ENCODE data around the gene PBLD.
A peak's percentile ranks its signal among the peaks of the same experiment; 100 is the strongest.
"Not testable (repeated sequence)": the region's sequence is repeated elsewhere in the genome, so short reads cannot be mapped to it uniquely, and the experiment has no call there.

PBLD gene

DNA sequence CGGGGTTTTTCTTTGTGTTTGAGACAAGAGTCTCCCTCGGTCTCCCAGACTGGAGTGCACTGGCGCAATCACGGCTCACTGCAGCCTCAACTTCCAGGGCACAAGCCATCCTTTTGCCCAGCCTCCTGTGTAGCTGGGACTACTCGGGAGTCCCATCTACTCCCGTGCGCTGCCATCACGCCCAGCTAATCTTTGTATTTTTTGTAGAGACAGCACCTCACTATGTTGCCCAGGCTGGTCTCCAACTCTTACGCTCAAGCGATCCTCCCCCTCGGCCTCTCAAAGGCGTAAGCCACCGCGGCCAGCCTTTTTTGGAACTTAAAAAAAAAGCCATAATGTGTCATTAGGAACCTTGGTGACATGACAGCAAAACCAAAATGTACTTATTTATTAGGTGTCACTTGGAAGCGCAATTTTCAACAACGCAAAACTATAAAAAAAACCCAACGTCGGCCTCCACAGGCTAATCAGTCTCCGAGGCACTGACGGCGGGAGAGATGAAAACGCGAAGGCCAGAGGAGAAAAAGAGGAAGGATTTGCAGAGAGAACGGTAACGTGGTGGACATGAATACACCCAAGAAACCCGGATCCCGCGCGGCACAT is 1.8 kb downstream of the PBLD start:
- peak in 2 of 3 experiments; percentile 1 to 14 for DNase-seq (ENCODE audit: low read depth in 3 of 3)

DNA sequence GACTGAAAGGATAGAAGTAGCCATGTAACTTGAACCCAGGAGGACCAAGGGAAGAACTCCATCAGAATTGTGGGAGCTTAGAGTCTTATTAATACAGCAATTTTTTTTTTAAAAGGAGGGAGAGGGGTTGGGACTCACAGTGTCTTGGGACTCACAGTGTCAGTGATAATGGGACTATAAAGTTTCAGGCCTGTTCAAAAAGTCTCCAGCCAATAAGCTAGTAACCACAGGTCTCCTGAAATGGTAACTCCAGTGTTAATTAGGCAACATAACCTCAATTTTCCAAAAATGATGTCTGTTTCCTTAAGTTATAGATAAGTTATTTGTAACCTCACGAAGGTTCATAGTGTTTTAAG is 3.2 kb downstream of the PBLD start:
- no peak for DNase-seq (ENCODE audit: low read depth in 3 of 3)

DNA sequence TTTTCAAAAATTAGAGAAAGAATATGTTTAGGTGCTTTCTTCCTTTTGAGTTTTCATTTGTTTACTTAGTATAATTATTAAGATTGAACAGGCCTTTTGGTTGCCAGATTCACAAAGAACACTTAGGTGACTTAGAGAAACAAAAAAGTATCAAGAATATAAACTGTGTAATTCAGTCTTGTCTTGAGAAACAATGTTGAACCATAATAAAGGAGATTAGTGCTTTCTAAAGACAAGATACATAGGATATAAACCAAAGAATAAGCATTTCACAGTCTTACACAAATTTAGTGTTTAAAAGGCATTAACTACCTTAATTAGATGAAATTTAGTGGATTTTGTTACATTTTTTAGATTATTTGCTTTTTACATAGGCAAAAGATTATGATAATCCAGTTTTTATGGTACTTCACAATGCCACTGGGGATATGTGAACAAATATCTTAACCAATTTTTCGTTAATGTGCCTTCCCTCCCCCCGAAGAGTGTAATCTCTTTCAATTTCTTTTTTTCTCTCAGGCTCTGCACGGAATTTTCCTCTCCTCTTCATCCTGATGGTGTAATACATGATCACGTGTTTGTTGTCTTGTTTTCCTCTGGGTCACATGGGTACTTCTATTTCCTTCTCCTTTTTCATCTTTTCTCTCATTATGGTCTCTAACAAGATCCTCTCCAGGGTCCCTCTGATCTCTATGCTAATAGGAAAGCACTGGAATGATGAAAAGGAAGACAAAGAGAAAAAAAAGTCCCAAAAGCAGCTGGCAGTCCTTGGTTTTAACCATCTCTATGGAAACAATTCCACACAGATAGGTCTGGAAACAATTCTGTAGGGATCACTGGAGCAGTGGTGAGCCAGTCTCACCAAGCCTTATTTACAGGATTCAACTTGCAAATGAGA is 4.6 kb downstream of the PBLD start:
- no peak for DNase-seq (ENCODE audit: low read depth in 3 of 3)

DNA sequence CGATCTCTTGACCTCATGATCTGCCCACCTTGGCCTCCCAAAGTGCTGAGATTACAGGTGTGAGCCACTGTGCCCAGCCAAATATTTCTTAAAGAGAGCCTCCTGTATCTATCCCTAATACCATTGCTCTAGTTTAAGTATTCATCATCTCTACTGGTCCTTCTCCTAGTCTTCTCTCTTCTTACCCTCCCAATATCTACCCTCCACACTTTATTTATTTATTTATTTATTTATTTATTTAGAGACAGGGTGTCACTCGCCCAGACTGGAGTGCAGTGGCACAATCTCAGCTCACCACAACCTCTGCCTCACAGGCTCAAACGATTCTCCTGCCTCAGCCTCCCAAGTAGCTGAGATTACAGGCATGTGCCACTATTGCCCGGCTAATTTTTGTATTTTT is 8.3 kb downstream of the PBLD start:
- not testable (repeated sequence) for DNase-seq (ENCODE audit: low read depth in 3 of 3)

DNA sequence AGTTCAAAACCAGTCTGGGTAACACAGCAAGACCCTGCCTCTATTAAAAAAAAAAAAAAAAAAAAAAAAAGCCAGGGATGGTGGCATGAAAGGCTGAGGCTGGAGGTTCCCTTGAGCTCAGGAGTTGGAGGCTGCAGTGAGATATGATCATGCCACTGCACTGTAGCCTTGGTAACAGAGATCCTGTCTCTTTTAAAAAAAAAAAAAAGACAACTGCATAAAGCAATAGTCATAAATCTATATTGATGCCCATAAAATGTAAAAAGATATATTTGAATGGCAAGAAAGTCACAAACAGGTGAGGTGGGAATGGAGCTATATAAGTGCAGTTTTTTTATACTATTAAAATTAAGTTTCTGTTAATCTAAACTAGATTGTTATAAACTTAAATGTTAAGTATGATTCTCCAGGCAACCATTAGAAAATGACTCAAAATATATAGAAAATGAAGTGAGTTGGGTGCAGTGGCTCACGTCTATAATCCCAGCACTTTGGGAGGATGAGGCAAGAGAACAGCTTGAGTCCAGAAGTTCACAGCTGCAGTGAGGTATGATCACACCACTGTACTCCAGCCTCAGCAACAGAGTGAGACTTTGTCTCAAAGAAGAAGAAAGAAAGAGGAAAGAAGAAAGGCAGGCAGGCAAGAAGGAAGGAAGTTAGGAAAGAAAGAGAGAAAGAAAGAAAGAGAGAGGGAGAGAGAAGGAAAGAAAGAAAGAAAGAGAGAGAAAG is 14.2 kb downstream of the PBLD start:
- no peak for DNase-seq (ENCODE audit: low read depth in 3 of 3)

DNA sequence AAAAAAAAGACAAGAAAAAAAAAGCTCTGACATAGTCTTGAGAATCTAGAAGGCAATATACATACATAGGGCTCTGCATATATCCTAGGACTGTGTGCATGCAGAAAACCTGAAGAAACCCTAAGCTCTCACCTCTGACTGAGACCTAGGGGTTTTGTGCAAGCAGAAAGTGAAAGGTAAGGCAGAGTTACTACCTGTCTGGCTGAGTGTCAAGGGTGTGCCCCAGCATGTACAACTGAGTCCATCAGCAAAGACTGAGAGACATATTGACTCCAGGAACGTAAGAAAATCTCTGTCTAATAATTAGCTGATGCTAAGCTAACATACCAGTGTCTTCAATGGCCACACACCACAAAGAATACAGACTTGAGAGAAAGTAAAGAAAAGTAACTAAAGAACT is 17.1 kb downstream of the PBLD start:
- DNase-seq (ENCODE audit: low read depth in 3 of 3), result no peak

DNA sequence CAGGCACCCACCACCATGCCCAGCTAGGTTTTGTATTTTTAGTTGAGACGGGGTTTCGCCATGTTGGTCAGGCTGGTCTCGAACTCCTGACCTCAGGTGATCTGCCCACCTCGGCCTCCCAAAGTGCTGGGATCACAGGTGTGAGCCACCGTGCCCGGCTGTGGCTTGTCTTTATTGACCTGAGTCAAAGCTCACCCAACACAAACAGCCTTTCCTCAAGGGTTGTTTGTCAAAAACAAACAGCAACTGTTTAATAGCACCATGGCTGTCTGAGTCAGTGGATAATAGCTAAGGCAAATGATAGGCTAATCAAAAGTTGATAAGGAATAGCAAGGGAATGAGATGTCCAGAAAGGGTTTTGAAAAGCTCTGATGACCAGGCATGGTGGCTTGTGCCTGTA is 17.8 kb downstream of the PBLD start:
- not testable (repeated sequence) for DNase-seq (ENCODE audit: low read depth in 3 of 3)

DNA sequence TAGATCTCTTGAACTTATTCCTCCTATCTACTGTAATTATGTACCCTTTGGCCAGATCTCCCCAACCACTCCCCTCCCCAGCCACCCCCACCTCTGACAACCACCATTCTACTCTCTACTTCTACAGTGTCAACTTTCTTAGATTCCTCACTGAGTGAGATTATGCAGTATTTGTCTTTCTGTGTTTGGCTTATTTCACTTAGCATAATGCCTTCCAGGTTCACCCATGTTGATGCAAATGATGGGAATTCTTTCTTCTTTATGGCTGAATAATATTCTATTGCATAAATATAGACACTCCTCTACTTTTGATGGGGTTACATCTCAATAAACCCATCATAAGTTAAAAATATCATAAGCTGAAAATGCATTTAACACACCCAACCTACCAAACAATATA is 22.2 kb downstream of the PBLD start:
- no peak for DNase-seq (ENCODE audit: low read depth in 3 of 3)

DNA sequence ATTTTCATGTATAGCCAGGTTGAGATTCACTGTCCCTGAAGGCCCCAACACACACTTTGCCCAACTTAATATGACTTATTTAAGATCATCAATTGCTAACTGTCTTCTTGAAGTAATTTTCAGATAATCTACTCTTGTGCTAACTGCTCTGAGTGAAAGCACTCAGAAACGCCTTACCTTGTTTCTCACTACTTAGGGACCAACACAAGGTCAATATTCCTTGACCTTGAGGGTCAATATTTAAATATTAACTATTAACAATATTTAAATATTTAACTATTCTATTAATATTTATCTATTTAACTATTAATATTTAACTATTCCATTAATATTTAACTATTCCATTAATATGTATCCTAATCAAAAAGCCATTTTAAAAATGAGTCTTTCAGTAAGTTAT is 26.9 kb downstream of the PBLD start:
- DNase-seq (ENCODE audit: low read depth in 3 of 3), result no peak

DNA sequence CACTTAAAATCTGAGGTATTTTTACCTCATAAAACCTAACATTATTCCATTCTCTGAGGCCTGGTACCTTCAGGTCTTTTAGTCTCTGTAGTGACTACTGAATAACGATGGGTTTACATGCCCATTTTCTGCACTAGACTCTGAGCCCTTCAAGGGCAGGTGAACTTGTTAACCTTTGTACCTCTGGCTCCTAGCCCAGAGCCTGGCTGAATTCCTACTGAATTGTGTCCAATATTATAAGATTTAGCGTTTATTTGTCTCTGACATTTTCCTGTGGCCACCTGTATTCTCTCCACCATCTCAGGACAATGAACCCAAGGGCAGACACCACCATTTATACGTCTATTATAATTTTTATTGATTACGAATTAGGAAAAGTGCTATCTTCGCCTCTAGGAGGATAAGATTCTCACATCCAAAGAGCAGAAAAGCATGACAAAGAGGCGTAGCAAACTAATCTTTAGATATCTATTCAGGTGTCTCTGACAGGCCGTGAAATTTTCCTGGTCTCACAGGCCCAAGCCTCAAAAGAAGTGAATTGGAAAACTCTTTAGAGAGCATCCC is 28.8 kb downstream of the PBLD start:
- no peak for DNase-seq (ENCODE audit: low read depth in 3 of 3)

DNA sequence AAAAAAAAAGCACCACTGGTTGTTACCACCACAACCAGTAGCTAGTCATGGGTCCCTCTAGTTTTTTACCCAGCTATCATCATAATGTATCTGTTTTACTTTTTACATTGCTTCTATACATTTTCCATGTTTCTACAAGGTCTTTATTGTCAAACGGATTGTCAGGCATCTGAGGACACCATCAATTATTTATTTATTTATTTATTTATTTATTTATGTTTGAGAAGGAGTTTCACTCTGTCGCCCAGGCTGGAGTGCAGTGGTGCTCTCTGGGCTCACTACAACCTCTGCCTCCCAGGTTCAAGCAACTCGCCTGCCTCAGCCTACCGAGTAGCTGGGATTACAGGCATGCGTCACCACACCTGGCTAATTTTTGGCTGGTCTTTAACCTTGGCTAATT is 29.9 kb downstream of the PBLD start:
- no peak for DNase-seq (ENCODE audit: low read depth in 3 of 3)

DNA sequence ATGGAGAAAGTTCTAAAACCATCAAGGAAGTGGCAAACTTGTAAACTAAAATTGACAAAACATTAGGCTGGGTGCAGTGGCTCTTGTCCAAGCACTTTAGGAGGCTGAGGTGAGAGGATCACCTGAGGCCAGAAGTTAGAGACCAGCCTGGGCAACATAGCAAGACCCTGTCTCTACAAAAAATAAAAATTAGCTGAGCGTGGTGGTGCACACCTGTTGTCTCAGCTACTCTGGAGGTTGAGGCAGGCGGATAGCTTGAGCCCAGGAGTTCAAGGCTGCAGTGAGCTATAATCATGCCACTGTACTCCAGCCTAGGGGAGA is 30.3 kb downstream of the PBLD start:
- DNase-seq (ENCODE audit: low read depth in 3 of 3), result no peak

DNA sequence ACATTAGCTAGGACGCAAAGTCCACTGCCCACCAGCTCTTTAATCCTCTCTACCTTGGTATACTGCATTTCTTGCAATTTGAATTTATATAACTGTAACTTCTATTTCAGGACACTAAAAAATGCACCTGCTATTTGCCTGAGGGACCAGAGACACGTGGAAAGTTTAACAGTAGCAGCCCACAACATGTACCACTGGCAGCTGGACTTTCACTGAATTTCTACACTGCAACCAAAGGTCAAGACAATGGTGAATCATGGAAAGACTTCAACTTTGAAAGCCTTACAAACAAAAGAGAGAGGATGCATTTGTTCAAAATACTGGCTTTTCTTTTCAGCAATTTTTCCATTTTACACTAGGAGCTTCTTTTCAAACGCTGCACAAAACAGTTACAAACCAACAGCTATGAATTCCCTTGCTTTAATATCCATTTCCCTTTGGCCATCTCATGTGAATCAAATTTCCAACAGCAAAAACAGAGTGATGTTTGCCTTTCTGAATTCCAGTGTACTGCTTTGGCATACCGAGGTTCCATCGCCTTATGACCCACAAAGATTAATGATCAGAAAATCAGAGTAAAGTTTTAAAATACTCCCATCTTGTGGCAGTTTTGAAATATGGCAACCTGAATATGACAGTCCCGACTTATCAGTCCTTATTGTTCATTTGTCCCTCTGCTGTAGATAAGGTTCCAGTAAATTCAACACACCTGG is 30.8 kb downstream of the PBLD start:
- no peak for DNase-seq (ENCODE audit: low read depth in 3 of 3)

DNA sequence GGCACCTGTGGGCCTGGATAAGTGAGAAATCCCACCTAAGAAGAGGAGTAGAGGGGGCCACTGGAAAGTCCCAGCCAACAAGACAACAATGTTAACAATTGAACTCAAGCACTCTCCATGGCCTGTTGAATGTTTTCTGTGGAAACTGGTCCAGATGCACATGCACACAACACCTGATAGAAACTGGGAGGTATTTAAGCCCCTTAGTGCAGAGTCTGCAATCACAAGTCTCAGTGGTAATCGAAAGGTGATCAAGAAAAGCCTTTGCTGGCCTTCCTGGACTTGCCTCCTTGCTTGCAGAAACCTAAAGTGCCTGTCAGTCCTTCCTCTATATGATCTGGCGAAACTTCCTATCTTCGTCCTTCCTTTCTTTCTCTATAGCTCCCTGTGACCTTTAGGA is 31.4 kb downstream of the PBLD start:
- no peak for DNase-seq (ENCODE audit: low read depth in 3 of 3)

DNA sequence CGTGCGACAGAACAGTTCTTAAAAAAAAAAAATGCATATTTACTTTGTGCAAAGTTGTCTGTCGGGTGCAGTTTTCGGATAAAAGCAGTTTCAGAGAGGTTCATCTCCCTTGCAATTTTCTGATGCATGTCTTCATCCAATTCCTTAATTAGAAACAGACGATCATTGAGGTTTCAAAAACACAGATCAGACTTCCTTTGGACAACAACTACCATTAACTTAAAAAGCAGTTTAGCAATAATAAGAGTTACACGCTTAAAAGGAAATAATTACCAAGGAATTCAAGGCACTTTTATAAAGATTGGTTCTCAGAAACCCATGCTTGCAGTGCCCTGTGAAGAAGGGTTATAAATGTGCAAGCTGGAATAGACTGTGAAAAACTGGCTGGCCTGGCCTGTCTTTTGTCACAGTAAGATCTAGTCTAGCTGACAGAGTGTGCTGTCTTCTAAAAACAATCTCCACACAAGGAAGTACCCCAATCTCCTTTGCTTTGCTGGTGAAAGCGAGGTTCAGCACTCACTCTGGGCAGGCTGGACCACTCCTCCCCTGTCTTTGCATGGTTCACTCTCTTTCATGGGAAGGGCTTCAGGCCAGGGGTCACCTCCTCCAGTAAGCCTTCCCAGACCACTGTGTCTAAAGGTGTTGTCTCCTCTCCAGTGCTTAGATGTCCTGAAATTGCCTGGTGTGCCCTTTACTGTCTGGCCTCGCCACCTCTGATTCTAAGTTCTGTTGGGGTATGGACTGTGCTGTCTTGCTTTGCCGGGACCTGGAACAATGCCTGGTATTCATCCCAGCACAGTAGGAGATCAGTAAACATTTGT is 35.7 kb downstream of the PBLD start:
- no peak for DNase-seq (ENCODE audit: low read depth in 3 of 3)

DNA sequence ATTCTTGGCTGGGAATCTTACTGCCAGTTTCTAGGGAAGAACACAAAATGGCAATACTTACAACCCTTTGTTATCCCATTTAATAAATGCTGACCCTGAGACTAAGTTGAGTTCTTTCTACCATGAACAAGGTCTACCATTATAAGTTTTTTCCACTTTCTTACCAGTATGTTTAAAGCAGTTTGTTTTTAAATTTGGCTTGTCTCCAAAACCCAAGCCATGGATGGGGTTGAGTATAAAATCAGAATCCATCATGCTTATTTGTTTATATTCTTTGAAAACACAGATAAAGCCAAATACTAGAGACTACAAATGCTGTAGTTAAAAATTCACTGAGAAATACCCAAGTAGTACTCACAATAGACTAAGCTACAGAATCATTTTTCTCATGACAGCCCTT is 42.0 kb downstream of the PBLD start:
- no peak for DNase-seq (ENCODE audit: low read depth in 3 of 3)

DNA sequence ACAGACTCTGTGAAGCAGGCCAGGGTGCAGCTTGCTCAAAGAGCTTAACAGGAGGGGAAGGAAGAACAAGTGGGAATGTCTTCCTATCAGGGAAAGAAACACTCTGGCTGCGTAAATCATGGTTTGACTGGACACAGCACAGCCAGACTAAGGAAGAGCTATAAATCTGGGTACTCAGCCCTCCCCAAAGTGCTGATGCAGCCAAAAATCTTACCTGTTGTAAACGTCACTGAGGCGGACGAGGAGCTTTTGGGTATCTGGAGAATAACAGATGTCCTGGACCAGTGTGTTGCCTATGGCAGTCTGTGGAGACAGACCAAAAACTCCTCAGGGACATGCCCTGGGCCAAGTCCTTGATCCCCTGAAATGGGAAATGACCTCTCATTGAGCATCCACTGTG is 44.0 kb downstream of the PBLD start:
- DNase-seq (ENCODE audit: low read depth in 3 of 3), result no peak

DNA sequence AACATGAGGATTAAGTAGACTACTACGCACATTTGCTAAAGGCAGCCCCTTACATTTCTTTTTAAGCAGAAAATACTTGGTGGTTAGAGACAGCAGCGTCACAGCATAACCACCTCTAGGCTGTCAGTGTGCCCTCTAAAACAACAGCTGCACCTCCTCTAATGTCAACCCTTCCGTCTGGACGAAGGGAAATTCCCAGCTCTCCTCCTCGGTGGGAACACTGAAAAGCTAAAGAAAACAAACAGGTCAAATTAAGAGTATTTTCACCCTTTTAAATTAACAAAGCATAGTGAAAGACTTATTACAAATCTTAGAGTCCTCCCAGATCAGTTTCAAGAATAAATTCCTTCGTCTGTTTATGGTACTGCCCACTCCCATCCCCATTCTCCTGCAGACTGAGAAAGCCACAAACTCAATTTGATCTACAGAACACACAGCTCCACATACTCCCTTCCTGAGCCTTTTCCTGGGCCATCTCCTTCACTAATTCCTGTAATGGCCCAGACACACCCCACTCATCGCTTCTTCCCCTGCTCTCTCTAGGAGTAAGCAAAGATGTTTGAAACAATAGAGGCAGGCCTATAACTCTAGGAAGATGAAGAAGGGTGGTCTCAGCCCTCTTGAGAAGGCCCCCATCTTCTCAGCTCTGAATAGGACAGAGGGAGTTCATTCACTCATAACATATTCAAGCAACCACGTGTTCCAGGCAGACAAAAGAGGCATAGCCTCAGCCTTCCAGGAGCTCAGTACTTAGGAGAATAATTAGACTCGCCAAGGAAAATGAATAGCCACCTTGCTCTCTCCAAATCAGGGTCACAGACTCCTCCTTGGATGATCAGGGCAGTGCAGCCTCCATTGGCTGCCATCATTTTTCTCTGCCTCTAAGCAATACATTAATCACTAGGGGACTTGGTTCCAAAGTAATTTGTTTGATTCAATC is 48.4 kb downstream of the PBLD start:
- DNase-seq (ENCODE audit: low read depth in 3 of 3), result no peak

DNA sequence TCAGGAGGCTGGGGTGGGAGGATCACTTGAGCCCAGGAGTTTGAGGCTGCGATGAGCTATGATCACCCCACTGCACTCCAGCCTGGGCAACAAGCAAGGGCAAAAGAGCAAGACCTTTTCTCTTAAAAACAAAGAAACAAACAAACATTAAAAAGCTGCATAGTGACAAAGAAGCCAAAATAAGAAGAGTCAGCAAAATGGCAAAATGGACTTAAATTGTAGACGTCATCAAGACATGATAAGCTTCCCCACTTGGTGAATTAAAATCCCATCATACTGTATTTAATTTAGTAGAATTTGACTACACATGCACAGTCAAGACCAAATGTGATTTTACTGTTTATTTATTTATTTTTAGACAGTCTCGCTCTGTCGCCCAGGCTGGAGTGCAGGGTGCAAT is 52.0 kb downstream of the PBLD start:
- DNase-seq (ENCODE audit: low read depth in 3 of 3), result no peak

Data from stimulated activated CD4-positive, alpha-beta T cell treated with anti-CD3 and anti-CD28 coated beads, TNF-alpha, amount 100 ng/mL, for 4 hours (primary cell).